Neural progenitor cell (in vitro differentiated cells): ENCODE results near the gene TDRKH.

Experiments
- CTCF ChIP-seq: fragments of 200-600 bp; sonication (generic); IDR thresholded peaks from 2 replicates; pipeline ENCODE4 v1.5.1; 2017; ENCODE audit warnings: antibody characterized with exemption, mild to moderate bottlenecking
- EZH2 ChIP-seq: fragments of 200-600 bp; sonication (generic); IDR thresholded peaks from 2 replicates; pipeline ENCODE4 v1.6.1; 2017; ENCODE audit warnings: antibody characterized with exemption, mild to moderate bottlenecking, moderate library complexity
- EZH2phosphoT487 ChIP-seq: fragments of 200-600 bp; sonication (generic); IDR thresholded peaks from 2 replicates; pipeline ENCODE4 v1.6.1; 2017; ENCODE audit warnings: antibody characterized with exemption

GRCh38 chr1:151828921-151829320, 38.6 kb upstream of the TDRKH start:
- TF ChIP-seq CTCF (no peak), EZH2phosphoT487 (no peak), EZH2 (no peak)
